Measurements from ENCODE around the gene COPS7B. TPM values are rescaled to one million over a fixed set of nuclear protein-coding genes. Genes with fewer than 3 reads are reported as not detected.

The COPS7B gene
- polyA plus RNA-seq, 4 donors = 51.0 to 59.7 (median 55.8) TPM

Other genes with a start within 250 kb of the COPS7B start
- not detected for gene TEX44, start 193.6 kb upstream of the COPS7B start, polyA plus RNA-seq (ENCODE audit: insufficient read length in 4 of 4)
- 1,000 to 10,000 TPM; 2,018 to 2,241 (median 2,138) TPM for gene PTMA, start 77.9 kb upstream of the COPS7B start, polyA plus RNA-seq (ENCODE audit: insufficient read length in 4 of 4)
- gene PDE6D, start 5.2 kb upstream of the COPS7B start, polyA plus RNA-seq (ENCODE audit: insufficient read length in 4 of 4) = 10 to 100 TPM; 26.8 to 28.7 (median 27.6) TPM
- gene NPPC, start 140.0 kb downstream of the COPS7B start, polyA plus RNA-seq (ENCODE audit: insufficient read length in 4 of 4) = under 1 TPM; 0.29 to 0.71 (median 0.38) TPM
- gene DIS3L2, start 175.3 kb downstream of the COPS7B start, polyA plus RNA-seq (ENCODE audit: insufficient read length in 4 of 4) = 10 to 100 TPM; 31.2 to 37.7 (median 34.6) TPM

All from right renal pelvis (tissue), 4 donors.